ENCODE results near the gene PAPPA2.

Gene PAPPA2

DNA sequence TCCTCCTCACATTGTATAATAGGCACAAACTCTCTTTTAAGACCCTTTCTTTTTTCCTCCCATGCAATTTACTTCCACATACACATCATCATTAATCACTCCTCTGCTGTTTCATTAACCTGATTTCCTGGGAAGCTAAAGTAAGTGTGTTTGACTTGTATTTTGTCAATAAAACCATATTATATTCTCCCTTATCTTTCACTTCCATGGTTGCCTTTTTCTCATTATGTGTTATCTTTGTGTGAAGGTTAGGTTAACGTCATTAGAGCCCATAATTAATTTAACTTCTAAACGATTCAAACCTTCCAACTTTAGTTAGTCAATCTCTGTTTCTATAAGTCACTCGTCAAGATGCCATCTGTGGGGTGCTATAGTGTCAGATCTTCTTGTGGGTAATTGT, 313.0 kb downstream of the PAPPA2 start:
- DNase-seq, result no peak

DNA sequence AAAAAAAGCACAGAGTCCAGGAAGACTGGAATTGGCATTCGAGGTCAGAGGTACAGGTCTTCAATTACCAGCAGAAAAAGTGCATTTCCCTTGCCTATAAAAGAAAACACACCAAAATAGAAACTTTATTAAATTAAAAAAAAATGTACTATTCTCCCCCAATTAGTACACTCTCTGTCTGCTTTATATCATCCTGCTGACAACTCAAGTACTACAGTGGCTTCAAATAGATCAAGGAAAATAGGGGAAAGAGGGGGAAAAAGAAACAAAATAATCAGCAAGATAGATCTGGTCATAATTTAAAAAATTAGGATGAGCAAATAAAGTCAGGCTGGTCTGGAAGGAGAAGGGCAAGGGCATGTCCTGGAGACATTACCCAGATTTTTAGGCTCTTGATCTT, 315.1 kb downstream of the PAPPA2 start:
- no peak for DNase-seq

DNA sequence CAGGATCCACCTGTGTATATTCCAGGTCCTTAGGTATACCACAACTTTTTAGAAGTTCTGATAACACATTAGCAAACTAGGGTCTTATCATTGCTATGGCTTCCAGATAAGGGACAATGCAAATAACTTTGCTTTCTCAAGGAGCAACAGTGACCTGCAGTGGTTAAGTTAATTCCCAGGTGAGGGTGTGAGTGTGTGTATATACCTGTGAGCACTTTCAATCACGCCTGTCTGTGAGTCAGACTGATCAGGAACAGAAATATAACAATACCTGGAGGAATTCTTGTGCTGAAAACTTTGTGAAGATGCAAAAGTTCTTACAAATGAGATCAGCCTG, 317.0 kb downstream of the PAPPA2 start:
- no peak for DNase-seq

DNA sequence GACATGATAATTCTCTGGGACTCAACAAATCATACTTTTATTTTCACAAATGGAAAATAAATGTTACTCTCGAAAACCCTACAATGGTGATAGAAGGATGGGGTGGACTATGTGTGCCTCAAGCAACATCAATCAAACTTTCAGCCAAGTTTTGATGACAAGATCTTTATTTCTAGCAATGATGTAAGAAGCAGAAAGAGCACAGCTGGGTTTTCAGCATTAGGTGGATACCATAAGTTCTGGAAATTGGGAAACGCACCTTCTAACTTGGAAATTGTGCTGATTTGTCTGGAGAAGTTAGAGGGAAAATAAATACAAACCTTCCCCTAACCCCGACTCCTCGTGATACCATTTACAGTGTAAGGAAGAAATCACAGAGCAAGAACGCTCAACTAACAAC, 320.3 kb downstream of the PAPPA2 start:
- no peak for DNase-seq

GRCh38 chr1:176785056-176785455, 322.1 kb downstream of the PAPPA2 start:
- no peak for DNase-seq

DNA sequence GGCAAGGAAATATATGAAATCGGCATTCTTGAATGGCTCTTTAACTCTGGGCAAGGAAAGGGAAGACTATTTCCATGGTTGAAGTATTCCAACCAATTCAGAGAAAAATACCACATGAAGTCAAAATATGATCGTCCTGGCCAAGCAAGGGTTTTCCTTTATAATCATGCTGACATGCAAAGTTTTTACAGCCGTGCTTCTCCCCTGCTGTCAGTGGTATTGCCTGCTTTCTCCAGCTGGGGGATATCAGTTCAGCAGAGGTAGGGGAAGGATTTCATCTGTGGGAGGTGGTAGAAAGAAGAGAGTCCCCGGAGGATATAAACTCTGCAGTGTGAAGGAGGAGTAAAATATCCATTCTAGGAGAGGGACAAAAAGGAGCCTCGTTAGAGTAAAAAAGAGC, 322.8 kb downstream of the PAPPA2 start:
- DNase-seq, result no peak

GRCh38 chr1:176786274-176786673, 323.3 kb downstream of the PAPPA2 start:
- no peak for DNase-seq

DNA sequence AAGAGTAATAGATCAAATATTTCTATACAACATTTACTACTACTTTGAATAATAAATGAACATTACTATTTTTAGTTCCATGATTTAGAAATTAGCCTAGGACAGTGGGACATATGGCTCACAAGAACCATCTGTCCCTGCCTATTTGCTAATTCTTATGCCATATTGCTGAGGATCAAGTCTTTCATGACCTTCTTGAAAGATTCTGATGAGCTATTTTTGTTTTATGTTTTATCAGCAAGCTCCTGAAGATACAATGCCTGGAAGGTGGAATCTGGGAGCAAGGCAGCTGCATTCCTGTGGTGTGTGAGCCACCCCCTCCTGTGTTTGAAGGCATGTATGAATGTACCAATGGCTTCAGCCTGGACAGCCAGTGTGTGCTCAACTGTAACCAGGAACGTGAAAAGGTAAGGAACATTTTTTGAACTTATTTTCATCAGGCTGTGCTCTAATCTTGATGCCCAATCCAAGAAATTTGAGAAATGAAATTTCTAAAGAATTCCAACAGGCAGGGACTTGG, 326.7 kb downstream of the PAPPA2 start:
- DNase-seq, result no peak

GRCh38 chr1:176790786-176791185, 327.8 kb downstream of the PAPPA2 start:
- DNase-seq, result no peak

DNA sequence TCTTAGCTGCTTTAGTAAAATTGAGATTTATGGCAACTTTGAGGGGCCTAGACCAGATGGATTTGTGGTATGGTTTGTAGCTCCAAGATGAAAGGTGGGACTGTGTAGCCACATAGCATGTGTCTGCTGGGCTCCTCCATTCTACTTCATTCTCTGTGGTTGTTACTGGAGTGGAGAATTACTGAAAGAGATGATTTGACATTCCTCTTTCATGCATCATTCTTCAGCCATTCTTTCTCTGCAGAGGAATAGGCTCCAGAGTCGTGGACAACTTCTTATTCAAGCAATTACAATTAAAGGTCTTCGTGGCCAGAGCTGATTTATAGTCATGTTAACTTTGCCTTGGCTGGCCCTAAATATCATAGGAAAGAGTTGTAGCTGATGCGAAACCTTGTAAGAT, 328.9 kb downstream of the PAPPA2 start:
- no peak for DNase-seq

- DNase-seq, result no peak
These were observed 332.0 kb downstream of the PAPPA2 start for GRCh38 chr1:176794897-176795508.

DNA sequence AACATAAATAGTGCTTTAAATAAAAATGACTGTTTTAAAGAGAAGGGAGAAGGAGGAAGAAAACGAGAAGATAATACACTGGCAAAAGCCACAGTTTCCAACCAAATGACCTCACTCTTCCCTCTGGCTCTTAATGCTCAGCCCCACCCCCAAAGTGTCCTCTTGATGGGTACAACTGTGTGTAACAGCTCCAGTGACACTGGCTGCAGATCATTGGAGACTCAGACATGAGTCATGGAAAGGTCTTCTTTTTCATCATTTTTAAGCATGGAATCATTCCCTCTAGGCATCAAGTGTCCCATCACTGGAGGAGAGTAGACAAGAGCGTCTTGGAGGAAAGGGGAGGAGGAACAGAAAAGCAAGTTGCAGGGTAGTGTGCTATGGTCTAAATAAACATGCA, 333.0 kb downstream of the PAPPA2 start:
- DNase-seq, result no peak

DNA sequence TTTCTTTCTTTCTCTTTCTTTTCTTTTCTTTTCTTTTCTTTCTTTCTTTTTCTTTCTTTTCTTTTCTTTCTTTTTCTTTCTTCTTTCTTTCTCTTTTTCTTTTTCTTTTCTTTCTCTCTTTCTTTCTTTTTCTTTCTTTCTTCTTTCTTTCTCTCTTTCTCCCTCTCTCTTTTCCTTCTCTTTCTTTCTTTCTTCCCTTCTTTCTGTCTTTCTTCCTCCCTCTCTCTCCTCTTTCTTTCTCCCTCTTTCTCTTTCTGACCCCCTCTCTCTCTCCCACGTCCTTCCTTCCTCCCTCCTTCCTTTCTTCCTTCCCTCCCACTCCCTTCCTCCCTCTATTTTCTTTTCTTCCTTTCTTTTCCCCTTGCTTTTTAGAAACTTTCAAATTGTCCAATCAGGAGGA, 333.6 kb downstream of the PAPPA2 start:
- no peak for DNase-seq

- DNase-seq, result no peak
These were observed 336.4 kb downstream of the PAPPA2 start for GRCh38 chr1:176799327-176799726.

GRCh38 chr1:176800978-176801513, 338.1 kb downstream of the PAPPA2 start:
- no peak for DNase-seq

DNA sequence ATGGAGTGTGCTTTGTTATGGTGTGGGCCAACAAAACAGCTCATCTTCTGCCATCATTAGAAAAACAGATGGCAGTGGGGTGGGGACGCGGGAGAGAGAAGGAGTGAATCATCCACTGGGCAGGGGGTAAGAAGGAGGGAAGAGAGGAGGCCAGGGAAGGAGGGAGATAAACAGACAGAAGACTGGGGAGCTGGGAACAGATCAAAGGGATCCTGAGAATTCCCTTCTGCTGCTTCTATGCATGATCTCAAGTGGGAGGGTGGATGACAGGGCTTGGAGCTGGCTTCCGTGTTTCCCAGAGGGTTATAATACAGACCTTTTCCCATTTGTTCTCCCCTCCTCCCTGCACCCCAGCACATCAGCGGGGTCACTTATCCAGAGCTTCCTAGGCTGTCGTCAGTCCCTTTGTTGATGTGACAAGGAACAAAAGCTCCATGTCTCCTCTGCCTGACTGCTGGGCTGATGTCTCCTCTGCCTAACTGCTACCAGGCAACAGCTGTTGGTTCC, 338.6 kb downstream of the PAPPA2 start:
- no peak for DNase-seq

DNA sequence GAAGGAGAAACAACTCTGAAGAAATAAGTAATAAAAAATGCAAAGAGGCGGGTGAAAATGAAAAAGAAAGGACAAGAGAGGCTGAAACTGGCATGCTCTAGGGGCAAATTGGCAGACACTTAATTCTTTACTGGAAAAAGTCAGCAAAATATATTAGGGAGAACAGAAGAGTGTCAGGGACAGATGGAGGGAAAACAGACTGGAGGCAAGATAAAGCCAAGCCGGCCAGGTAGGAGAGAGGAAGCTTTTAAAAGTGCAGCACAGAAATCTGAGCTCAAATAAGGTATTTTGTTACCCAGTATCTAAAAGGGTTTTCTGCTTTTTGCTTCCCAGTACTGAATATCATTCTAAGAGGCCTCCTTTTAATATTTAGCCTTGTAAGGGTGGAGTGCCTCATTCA, 339.3 kb downstream of the PAPPA2 start:
- no peak for DNase-seq

DNA sequence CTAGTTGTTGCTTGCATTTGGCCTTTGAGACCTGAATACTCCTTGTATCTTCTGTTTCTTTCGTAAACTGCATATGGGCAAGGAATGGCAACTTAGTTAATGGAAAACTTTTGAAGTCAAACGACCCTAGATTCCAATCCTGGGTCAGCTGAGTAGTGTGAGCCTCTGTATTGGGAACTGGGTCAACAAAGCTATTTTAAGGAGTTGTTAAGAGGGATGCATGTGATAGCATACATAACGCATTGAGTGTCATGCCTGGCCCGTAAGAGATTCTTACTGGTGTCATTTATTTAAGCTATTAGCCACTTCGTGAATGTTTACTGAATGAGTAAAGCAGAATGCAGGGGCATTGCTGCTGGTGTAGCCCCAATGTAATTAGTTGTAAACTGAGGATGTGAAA, 340.1 kb downstream of the PAPPA2 start:
- no peak for DNase-seq

GRCh38 chr1:176803596-176803995, 340.6 kb downstream of the PAPPA2 start:
- DNase-seq, result no peak

- DNase-seq, result no peak
These were observed 346.3 kb downstream of the PAPPA2 start for GRCh38 chr1:176809292-176809691.

DNA sequence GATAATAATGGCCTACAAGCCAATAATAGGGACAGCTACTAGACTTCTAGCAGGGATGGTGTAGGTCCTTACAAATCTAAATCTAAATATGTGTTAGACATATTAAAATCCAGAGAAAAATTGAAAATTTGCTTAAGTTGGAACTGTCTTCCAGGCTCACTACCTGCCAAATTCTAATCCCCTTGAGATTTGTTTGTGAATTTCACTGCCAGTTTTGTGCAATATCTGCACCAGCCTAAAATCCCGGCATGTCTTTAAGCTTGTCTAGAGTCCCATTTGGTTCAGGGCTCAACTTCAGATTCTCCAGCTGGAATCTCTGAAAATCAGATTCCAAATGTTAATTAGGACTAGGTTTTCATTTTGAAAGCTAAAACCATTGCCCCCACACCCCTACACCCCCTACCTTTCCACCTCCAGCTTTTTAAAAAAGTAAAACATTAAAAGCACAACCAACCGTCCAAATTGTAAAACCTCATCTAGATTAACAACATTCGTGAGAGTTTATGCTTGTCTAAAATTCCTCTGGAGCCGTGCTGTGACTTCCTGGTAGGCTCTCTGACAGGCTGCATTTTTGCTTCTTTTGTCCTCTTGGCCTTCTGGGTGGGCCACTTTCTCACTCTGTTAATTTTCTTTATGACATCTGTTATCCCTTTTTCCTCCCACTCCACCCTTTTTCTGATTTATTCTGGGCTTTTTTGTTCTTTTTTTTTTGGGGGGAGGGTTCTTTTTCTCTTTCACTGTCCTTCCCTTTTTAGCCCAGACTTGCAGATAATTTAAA, 348.7 kb downstream of the PAPPA2 start:
- DNase-seq, result no peak

GRCh38 chr1:176815621-176816020, 352.6 kb downstream of the PAPPA2 start:
- no peak for DNase-seq

DNA sequence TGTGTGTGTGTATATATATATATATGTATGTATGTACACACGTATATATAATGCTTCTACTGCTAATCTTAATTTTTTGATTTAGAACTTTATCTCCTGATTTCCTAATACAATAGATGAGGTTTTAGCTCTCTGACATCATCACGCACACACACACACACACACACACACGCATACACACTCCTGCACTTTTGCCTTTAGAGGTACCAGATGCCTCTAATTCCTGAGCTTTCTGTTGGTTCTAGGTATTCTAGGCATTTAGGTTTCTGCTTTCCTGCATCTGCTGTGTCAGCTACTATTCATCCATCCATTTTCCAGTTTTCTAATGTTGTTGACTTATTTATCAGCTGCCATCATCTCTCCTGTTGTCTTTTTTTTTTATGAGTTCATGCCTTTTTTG, 353.3 kb downstream of the PAPPA2 start:
- DNase-seq, result no peak

GRCh38 chr1:176820391-176821031, 357.5 kb downstream of the PAPPA2 start:
- no peak for DNase-seq
